ENCODE measurements around the gene RPS6KA6. TPM values are rescaled to one million over a fixed set of nuclear protein-coding genes. Genes with fewer than 3 reads are reported as not detected.

The RPS6KA6 gene
- 0.91 and 1.3 TPM in 2 replicates for total RNA-seq

DNA sequence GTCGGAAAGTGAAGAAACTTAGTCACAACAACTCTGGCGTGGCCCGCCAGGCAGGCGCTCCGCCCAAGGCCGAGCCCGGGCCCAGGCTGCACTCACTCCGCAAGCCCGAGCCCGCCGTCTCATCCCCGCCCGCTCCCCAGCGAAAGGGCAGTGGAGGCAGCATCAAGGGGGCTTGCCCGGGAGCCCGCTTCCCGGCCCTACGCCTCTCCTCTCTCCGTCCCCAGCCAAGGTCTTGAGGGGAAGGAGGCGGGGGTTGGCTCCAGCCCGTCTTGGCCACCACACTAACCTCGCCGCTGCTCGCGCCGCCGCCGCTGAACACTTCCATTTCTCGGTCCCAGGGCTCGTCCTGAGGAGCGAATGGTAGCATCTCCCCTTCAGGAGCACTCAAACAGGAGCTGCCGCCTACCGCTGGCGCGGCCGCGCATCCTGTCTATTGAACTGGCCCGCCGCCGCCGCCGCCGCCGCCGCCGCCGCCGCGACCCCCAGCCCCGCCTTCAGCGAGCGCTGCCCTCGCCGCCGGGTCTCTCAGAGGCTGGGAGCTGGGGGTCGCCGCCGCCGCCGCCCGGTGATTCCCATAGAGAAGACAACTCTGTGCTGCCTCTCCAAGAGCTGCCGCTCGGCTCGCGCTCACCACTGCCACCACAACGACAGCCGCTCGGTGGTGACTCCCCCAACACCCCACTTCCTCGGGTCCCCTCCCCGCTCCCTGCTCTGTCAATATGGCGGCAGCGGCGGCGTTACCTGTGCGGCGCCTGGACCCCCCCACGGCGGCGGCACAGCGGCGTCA lies at the start of gene RPS6KA6:
Gene RPS6KA6 (minus strand): TSS at position 667 of the 787 bp plus-strand sequence. CDS start 300 bp downstream, at position 367.

Measured in epithelial cell of umbilical artery (primary cell).